WTC11 (cell line): Measurements from ENCODE around the gene EXOC1L. TPM values are rescaled to one million over a fixed set of nuclear protein-coding genes. Genes with fewer than 3 reads are reported as not detected.

Experiments
- ATAC-seq: fragments of 200-7000 bp; cut with Tn5 transposase; 2 replicates; pipeline ENCODE4 v1.10.0; 2021; ENCODE audit warnings: mild to moderate bottlenecking, moderate library complexity
- CTCF ChIA-PET: fragments of 300-600 bp; sonication (Branson Sonifier 250); formaldehyde crosslinking; loops from one replicate; lab custom pipeline; 2021; ENCODE audit warnings: antibody characterized with exemption; lab: Charles Lee
- POLR2A ChIA-PET: fragments of 350-600 bp; sonication (Branson Sonifier 250); formaldehyde crosslinking; loops from one replicate; lab custom pipeline; 2021; ENCODE audit warnings: antibody characterized with exemption; lab: Charles Lee
- DNase-seq: peaks from one replicate; pipeline ENCODE4 v3.0.0; 2021; ENCODE audit warnings: low spot score
- H3K27ac Mint-ChIP-seq: 2 replicates; pipeline ENCODE4 v1.8.0; 2021; ENCODE audit warnings: mixed read lengths
- H3K27me3 Mint-ChIP-seq: 2 replicates; pipeline ENCODE4 v1.8.0; 2021; ENCODE audit warnings: low read depth, mild to moderate bottlenecking, moderate library complexity, mixed read lengths
- H3K36me3 Mint-ChIP-seq: 2 replicates; pipeline ENCODE4 v1.8.0; 2021; ENCODE audit warnings: mixed read lengths
- H3K4me1 Mint-ChIP-seq: 2 replicates; pipeline ENCODE4 v1.8.0; 2022; ENCODE audit warnings: mixed read lengths
- H3K4me3 Mint-ChIP-seq: 2 replicates; pipeline ENCODE4 v1.8.0; 2021; ENCODE audit warnings: mild to moderate bottlenecking, moderate library complexity, mixed read lengths
- H3K9me3 Mint-ChIP-seq: 2 replicates; pipeline ENCODE4 v1.8.0; 2021; ENCODE audit warnings: mixed read lengths
- ATF6 ChIP-seq: sonication (generic); formaldehyde crosslinking; IDR thresholded peaks from 2 replicates; pipeline ENCODE4 v1.8.1; 2023; ENCODE audit warnings: mild to moderate bottlenecking, missing genetic modification reagents
- CBFB ChIP-seq: sonication (generic); formaldehyde crosslinking; IDR thresholded peaks from 2 replicates; pipeline ENCODE4 v1.8.1; 2022; ENCODE audit warnings: mild to moderate bottlenecking, low read depth, missing genetic modification reagents
- CDX4 ChIP-seq: fragments of 250-450 bp; sonication (Bioruptor Pico); IDR thresholded peaks from 2 replicates; pipeline ENCODE4 v1.9.0; 2021; ENCODE audit warnings: moderate library complexity, mild to moderate bottlenecking, inconsistent platforms, borderline replicate concordance
- CREB1 ChIP-seq: sonication (generic); formaldehyde crosslinking; IDR thresholded peaks from 2 replicates; pipeline ENCODE4 v1.8.0; 2023; ENCODE audit warnings: mild to moderate bottlenecking, missing genetic modification reagents
- E2F1 ChIP-seq: sonication (generic); formaldehyde crosslinking; IDR thresholded peaks from 2 replicates; pipeline ENCODE4 v1.8.0; 2022; ENCODE audit warnings: mild to moderate bottlenecking, missing genetic modification reagents
- ELF4 ChIP-seq: sonication (generic); formaldehyde crosslinking; IDR thresholded peaks from 2 replicates; pipeline ENCODE4 v1.8.1; 2022; ENCODE audit warnings: low read depth, mild to moderate bottlenecking, moderate library complexity, missing genetic modification reagents
- EMX1 ChIP-seq: fragments of 250-450 bp; sonication (Bioruptor Pico); IDR thresholded peaks from 2 replicates; pipeline ENCODE4 v1.8.0; 2021; ENCODE audit warnings: mild to moderate bottlenecking
- ERG ChIP-seq: fragments of 250-450 bp; sonication (Bioruptor Pico); IDR thresholded peaks from 2 replicates; pipeline ENCODE4 v1.8.0; 2021; ENCODE audit warnings: mild to moderate bottlenecking
- FOXJ3 ChIP-seq: sonication (generic); formaldehyde crosslinking; IDR thresholded peaks from 2 replicates; pipeline ENCODE4 v1.9.0; 2021; ENCODE audit warnings: missing genetic modification reagents, mild to moderate bottlenecking, borderline replicate concordance
- GTF2I ChIP-seq: fragments of 250-450 bp; sonication (Bioruptor Pico); conservative IDR thresholded peaks from 2 replicates; pipeline ENCODE4 v1.4.0; 2021; ENCODE audit warnings: mild to moderate bottlenecking
- JAZF1 ChIP-seq: fragments of 250-450 bp; sonication (Bioruptor Pico); IDR thresholded peaks from 2 replicates; pipeline ENCODE4 v1.9.0; 2021; ENCODE audit warnings: moderate library complexity, mild to moderate bottlenecking, inconsistent platforms
- MLX ChIP-seq: sonication (generic); formaldehyde crosslinking; IDR thresholded peaks from 2 replicates; pipeline ENCODE4 v1.8.1; 2023; ENCODE audit warnings: mild to moderate bottlenecking, missing genetic modification reagents, moderate library complexity
- MYBL2 ChIP-seq: sonication (generic); formaldehyde crosslinking; IDR thresholded peaks from 2 replicates; pipeline ENCODE4 v1.8.1; 2023; ENCODE audit warnings: mild to moderate bottlenecking, moderate library complexity, missing genetic modification reagents
- NFYB ChIP-seq: sonication (generic); formaldehyde crosslinking; conservative IDR thresholded peaks from 2 replicates; pipeline ENCODE4 v1.8.0; 2022; ENCODE audit warnings: low read depth, missing genetic modification reagents
- NR3C1 ChIP-seq: sonication (generic); formaldehyde crosslinking; conservative IDR thresholded peaks from 2 replicates; pipeline ENCODE4 v1.8.1; 2023; ENCODE audit warnings: low read depth, mild to moderate bottlenecking, missing genetic modification reagents
- PRRX2 ChIP-seq: fragments of 250-450 bp; sonication (Bioruptor Pico); IDR thresholded peaks from 2 replicates; pipeline ENCODE4 v1.8.0; 2021; ENCODE audit warnings: mild to moderate bottlenecking
- RORB ChIP-seq: fragments of 250-450 bp; sonication (Bioruptor Pico); IDR thresholded peaks from 2 replicates; pipeline ENCODE4 v1.9.0; 2021; ENCODE audit warnings: mild to moderate bottlenecking
- SMAD3 ChIP-seq: sonication (generic); formaldehyde crosslinking; IDR thresholded peaks from 2 replicates; pipeline ENCODE4 v1.8.0; 2022; ENCODE audit warnings: missing genetic modification reagents, mild to moderate bottlenecking, borderline replicate concordance
- SMAD4 ChIP-seq: sonication (generic); formaldehyde crosslinking; IDR thresholded peaks from 2 replicates; pipeline ENCODE4 v1.8.0; 2022; ENCODE audit warnings: mild to moderate bottlenecking, missing genetic modification reagents
- SP1 ChIP-seq: sonication (generic); formaldehyde crosslinking; conservative IDR thresholded peaks from 2 replicates; pipeline ENCODE4 v1.8.1; 2022; ENCODE audit warnings: missing genetic modification reagents
- TCF7 ChIP-seq: sonication (generic); formaldehyde crosslinking; IDR thresholded peaks from 2 replicates; pipeline ENCODE4 v1.8.0; 2022; ENCODE audit warnings: mild to moderate bottlenecking, low read depth, missing genetic modification reagents, moderate library complexity
- ZBTB21 ChIP-seq: sonication (generic); formaldehyde crosslinking; IDR thresholded peaks from 2 replicates; pipeline ENCODE4 v1.8.1; 2023; ENCODE audit warnings: mild to moderate bottlenecking, missing genetic modification reagents, borderline replicate concordance
- ZMAT4 ChIP-seq: fragments of 250-450 bp; sonication (Bioruptor Pico); IDR thresholded peaks from 2 replicates; pipeline ENCODE4 v1.9.0; 2021; ENCODE audit warnings: mild to moderate bottlenecking
- ZNF121 ChIP-seq: sonication (generic); formaldehyde crosslinking; IDR thresholded peaks from 2 replicates; pipeline ENCODE4 v1.8.0; 2023; ENCODE audit warnings: missing genetic modification reagents
- ZNF138 ChIP-seq: sonication (generic); formaldehyde crosslinking; conservative IDR thresholded peaks from 2 replicates; pipeline ENCODE4 v1.8.1; 2022; ENCODE audit warnings: mild to moderate bottlenecking, moderate library complexity, missing genetic modification reagents
- ZNF232 ChIP-seq: sonication (generic); formaldehyde crosslinking; IDR thresholded peaks from 2 replicates; pipeline ENCODE4 v1.8.0; 2022; ENCODE audit warnings: mild to moderate bottlenecking, missing genetic modification reagents
- ZNF317 ChIP-seq: sonication (generic); formaldehyde crosslinking; IDR thresholded peaks from 2 replicates; pipeline ENCODE4 v1.8.1; 2023; ENCODE audit warnings: low read depth, mild to moderate bottlenecking, moderate library complexity, missing genetic modification reagents, borderline replicate concordance
- ZNF396 ChIP-seq: fragments of 250-450 bp; sonication (Bioruptor Pico); IDR thresholded peaks from 2 replicates; pipeline ENCODE4 v1.8.0; 2021; ENCODE audit warnings: mild to moderate bottlenecking, moderate library complexity, borderline replicate concordance
- ZNF671 ChIP-seq: fragments of 250-450 bp; sonication (Bioruptor Pico); IDR thresholded peaks from 2 replicates; pipeline ENCODE4 v1.8.0; 2021; ENCODE audit warnings: mild to moderate bottlenecking
- total RNA-seq: library from RNA; stranded (reverse); gene quantifications from 3 replicates; pipeline ENCODE4 v1.2.3, GENCODE V29; 2021

The EXOC1L gene
- total RNA-seq, 1 experiment from 2014 or later: not detected

GRCh38 chr4:55783584-55783983, 36.0 kb upstream of the EXOC1L start:
- Mint-ChIP-seq H3K36me3 (no peaks in the 10 kb centered on the region), H3K4me3 (no peak overlapping the region), H3K27me3 (no peaks in the 10 kb centered on the region; the same call in 1 of the 2 replicates), H3K4me1 (no peaks in the 10 kb centered on the region), H3K27ac (no peak overlapping the region), H3K9me3 (0 out of 2 replicates have a peak, but pooled peaks cover 4% of the 10 kb centered on the region)
- TF ChIP-seq E2F1 (CRISPR knock-in tag) (no peak), MLX (CRISPR knock-in tag) (no peak), ZBTB21 (no peak), NFYB (CRISPR knock-in tag) (no peak), JAZF1 (CRISPR knock-in tag) (no peak), SMAD3 (CRISPR knock-in tag) (no peak), GTF2I (CRISPR knock-in tag) (no peak), NR3C1 (CRISPR knock-in tag) (no peak), ATF6 (CRISPR knock-in tag) (no peak), ZNF396 (CRISPR knock-in tag) (no peak), ZMAT4 (CRISPR knock-in tag) (no peak), ZNF671 (CRISPR knock-in tag) (no peak), ZNF138 (CRISPR knock-in tag) (no peak), SP1 (CRISPR knock-in tag) (no peak), CBFB (no peak)
- no peak for ATAC-seq
- ChIA-PET POLR2A (no interaction called here), CTCF (no interaction called here)
- no peak for DNase-seq

GRCh38 chr4:55784747-55785146, 34.8 kb upstream of the EXOC1L start:
- Mint-ChIP-seq H3K27me3 (no peaks in the 10 kb centered on the region; the same call in 1 of the 2 replicates), H3K4me3 (no peak overlapping the region), H3K9me3 (no peaks in the 10 kb centered on the region)
- peak; percentile 20; the same call in 1 of the 2 replicates for ATAC-seq
- no peak for DNase-seq
- no peak for TF ChIP-seq ERG
- no peak for TF ChIP-seq EMX1
- TF ChIP-seq, all 79 proteins: peak for 0
- POLR2A ChIA-PET: no interaction called here
- Mint-ChIP-seq H3K27ac (peak overlapping the region; percentile 29; the same call in 1 of the 2 replicates), H3K36me3 (no peaks in the 10 kb centered on the region), H3K4me1 (no peaks in the 10 kb centered on the region)
- CTCF ChIA-PET: no interaction called here

GRCh38 chr4:55791666-55792065, 27.9 kb upstream of the EXOC1L start:
- Mint-ChIP-seq H3K27me3 (peaks cover 42% of the 10 kb centered on the region), H3K4me3 (no peak overlapping the region), H3K27ac (no peak overlapping the region), H3K4me1 (peaks cover 3% of the 10 kb centered on the region; the same call in 1 of the 2 replicates), H3K36me3 (no peaks in the 10 kb centered on the region), H3K9me3 (no peaks in the 10 kb centered on the region)
- ChIA-PET CTCF (no interaction called here), POLR2A (no interaction called here)
- DNase-seq (no peak), ATAC-seq (peak; percentile 16; the same call in 1 of the 2 replicates)
- no peak for TF ChIP-seq MLX (CRISPR knock-in tag)
- TF ChIP-seq CDX4 (CRISPR knock-in tag): no peak
- TF ChIP-seq FOXJ3 (CRISPR knock-in tag): no peak
- no peak for TF ChIP-seq ZNF232 (CRISPR knock-in tag)
- TF ChIP-seq SMAD4 (CRISPR knock-in tag): no peak
- TF ChIP-seq RORB: no peak
- TF ChIP-seq ZNF317: no peak
- no peak for TF ChIP-seq PRRX2 (CRISPR knock-in tag)
- no peak for TF ChIP-seq EMX1
- no peak for TF ChIP-seq ZNF671 (CRISPR knock-in tag)
- TF ChIP-seq ELF4 (CRISPR knock-in tag): no peak
- TF ChIP-seq MYBL2 (CRISPR knock-in tag): no peak
- TF ChIP-seq CREB1 (CRISPR knock-in tag): no peak
- TF ChIP-seq ZNF121: no peak
- TF ChIP-seq TCF7 (CRISPR knock-in tag): no peak
